Progenitor cell of endocrine pancreas (in vitro differentiated cells): ENCODE results near the gene SPEM2. TPM values are rescaled to one million over a fixed set of nuclear protein-coding genes. Genes with fewer than 3 reads are reported as not detected.

Experiments
- DNase-seq: peaks from one replicate; pipeline ENCODE4 v3.0.0; 2021; ENCODE audit warnings: low spot score; ENCODE audit not compliant: unreplicated experiment
- H3K27ac Mint-ChIP-seq: 2 replicates; pipeline ENCODE4 v1.8.0; 2021; ENCODE audit warnings: mild to moderate bottlenecking, moderate library complexity, mixed read lengths
- H3K27me3 Mint-ChIP-seq: 2 replicates; pipeline ENCODE4 v1.8.0; 2021; ENCODE audit warnings: mixed read lengths
- H3K36me3 Mint-ChIP-seq: 2 replicates; pipeline ENCODE4 v1.8.0; 2022; ENCODE audit warnings: mixed read lengths; ENCODE audit not compliant: insufficient read depth
- H3K4me1 Mint-ChIP-seq: 2 replicates; pipeline ENCODE4 v1.8.0; 2021; ENCODE audit warnings: low read depth, mixed read lengths
- H3K4me3 Mint-ChIP-seq: 2 replicates; pipeline ENCODE4 v1.8.0; 2021; ENCODE audit warnings: low read depth, mild to moderate bottlenecking, moderate library complexity, mixed read lengths
- H3K9me3 Mint-ChIP-seq: 2 replicates; pipeline ENCODE4 v1.8.0; 2021; ENCODE audit warnings: low read depth, mixed read lengths
- total RNA-seq: library from RNA; stranded (reverse); gene quantifications from 2 replicates; pipeline ENCODE4 v1.2.1, GENCODE V29; 2021
- TF ChIP-seq, protein P1 (sequence below): fragments of 200-600 bp; sonication (generic); IDR thresholded peaks from one replicate; pipeline ENCODE4 v1.5.0; 2021; ENCODE audit warnings: antibody characterized with exemption, mild to moderate bottlenecking; ENCODE audit not compliant: unreplicated experiment

SPEM2 gene
- total RNA-seq, 1 donor from 2014 or later, result not detected

DNA sequence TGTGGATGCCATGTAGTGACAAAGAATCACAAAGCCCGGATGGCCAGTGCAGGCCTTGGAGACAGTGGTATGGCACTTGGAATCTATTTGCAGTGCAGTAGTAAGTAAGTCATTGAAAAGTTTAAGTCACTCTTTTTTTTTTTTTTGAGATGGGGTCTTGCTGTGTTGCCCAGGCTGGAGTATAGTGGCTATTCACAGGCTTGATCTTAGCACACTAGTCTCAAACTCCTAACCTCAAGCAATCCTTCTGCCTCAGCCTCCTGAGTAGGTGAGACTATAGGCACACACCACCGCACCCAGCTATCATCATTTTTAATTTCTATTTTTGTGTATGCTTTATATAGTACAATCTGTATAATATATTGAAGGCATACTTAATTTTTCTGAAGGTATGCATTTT, 26.8 kb upstream of the SPEM2 start:
- H3K9me3 Mint-ChIP-seq, result no peaks in the 10 kb centered on the region
- H3K27ac Mint-ChIP-seq, result no peak overlapping the region
- no peak for DNase-seq
- TF ChIP-seq, protein P1, sequence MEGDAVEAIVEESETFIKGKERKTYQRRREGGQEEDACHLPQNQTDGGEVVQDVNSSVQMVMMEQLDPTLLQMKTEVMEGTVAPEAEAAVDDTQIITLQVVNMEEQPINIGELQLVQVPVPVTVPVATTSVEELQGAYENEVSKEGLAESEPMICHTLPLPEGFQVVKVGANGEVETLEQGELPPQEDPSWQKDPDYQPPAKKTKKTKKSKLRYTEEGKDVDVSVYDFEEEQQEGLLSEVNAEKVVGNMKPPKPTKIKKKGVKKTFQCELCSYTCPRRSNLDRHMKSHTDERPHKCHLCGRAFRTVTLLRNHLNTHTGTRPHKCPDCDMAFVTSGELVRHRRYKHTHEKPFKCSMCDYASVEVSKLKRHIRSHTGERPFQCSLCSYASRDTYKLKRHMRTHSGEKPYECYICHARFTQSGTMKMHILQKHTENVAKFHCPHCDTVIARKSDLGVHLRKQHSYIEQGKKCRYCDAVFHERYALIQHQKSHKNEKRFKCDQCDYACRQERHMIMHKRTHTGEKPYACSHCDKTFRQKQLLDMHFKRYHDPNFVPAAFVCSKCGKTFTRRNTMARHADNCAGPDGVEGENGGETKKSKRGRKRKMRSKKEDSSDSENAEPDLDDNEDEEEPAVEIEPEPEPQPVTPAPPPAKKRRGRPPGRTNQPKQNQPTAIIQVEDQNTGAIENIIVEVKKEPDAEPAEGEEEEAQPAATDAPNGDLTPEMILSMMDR, result no peak
- H3K4me1 Mint-ChIP-seq, result peaks cover 11% of the 10 kb centered on the region
- H3K27me3 Mint-ChIP-seq, result no peaks in the 10 kb centered on the region
- peaks cover 3% of the 10 kb centered on the region for H3K36me3 Mint-ChIP-seq
- H3K4me3 Mint-ChIP-seq, result no peak overlapping the region

DNA sequence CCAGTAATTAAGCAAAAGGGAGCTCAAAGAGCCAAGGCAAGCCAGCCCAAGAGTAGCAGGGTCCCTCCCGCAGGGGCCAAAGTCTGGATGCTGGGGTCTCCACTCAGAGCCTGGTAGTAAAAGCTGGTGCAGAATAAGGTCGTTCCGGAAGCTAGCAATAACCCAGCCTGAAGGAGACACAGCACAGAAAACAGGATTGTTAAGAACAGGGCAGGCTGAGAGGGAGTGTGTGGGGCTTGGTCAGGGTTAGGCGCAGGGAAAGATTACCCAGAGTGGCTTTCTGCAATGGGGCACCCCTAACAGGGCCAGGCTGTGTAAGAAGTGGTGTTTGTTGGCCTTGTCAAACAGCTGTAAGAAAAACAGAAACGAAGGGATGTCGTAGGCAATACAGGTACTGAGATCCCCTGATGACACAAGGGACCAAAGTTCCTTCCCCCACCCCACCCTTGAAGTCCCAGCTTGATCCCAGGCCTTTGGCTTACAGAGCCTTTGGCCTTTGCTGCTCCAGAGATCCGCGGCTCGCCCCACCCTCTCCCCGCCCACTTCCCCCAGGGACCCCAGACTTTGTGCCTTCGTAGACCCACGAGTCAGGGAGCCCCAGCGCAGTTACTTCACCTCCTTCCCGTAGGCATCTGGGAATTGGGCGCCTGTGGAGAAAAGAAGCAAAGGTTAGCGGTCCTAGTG, 22.2 kb upstream of the SPEM2 start:
- no peak for DNase-seq
- Mint-ChIP-seq H3K27me3 (peaks cover 17% of the 10 kb centered on the region), H3K27ac (peak overlapping the region; percentile 97), H3K4me1 (peaks cover 12% of the 10 kb centered on the region), H3K9me3 (no peaks in the 10 kb centered on the region), H3K4me3 (peak overlapping the region; percentile 83), H3K36me3 (peaks cover 3% of the 10 kb centered on the region)
- TF ChIP-seq, protein P1, result no peak

DNA sequence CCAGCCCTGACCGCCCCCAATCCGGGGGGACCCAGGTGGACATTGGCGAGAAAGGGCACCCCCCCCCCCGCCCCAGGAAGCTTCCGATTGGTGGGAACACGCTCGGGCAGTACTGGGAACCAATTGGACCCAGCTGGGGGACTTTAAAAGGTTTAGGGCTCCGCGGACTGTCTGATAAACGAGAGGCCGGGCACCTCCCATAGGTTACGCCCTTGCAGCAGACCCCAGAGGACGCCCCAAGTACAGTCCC, 21.8 kb upstream of the SPEM2 start:
- peak overlapping the region; percentile 83 for H3K4me3 Mint-ChIP-seq
- no peaks in the 10 kb centered on the region for H3K9me3 Mint-ChIP-seq
- peaks cover 12% of the 10 kb centered on the region for H3K4me1 Mint-ChIP-seq
- H3K27ac Mint-ChIP-seq, result peak overlapping the region; percentile 97
- TF ChIP-seq, protein P1, result no peak
- DNase-seq, result no peak
- peaks cover 17% of the 10 kb centered on the region for H3K27me3 Mint-ChIP-seq
- peaks cover 3% of the 10 kb centered on the region for H3K36me3 Mint-ChIP-seq

DNA sequence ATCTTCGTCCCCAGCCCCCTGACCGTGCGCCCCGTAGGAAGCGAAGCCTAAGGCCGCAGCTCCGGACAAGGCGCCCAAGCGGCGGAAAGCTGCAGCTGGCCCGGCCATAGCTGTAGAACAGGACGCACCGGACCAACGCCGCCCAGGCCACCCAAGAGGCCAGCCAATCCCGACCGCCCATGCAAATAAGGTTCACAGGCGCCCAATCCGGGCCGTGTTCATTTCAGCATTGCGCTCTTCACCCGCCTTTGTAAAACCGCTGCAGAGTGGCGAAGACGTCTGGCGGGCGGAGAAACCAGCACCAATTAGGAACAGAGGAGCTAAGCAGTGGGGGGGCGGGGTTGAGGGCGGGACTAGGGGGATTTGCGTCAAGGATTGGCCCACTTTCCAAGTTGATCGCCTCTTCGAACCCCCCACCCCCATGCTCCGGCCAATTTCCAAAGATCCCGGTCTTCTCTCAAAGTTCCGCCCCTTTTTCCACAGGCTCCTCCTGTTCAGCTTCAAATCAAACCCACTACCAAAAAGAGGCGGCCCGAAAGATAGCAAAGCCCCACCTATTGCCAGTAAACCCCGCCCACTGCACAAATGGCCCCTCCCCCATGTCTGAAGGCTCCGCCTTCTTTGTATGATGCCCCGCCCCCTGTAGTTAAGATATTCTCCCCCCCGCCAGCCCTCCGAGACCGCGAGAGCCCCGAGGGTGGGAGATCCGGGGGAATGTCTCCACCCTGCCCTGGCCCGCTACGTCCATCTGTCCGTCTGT, 21.3 kb upstream of the SPEM2 start, which contains the start of gene TMEM256:
Gene TMEM256, minus strand, starts transcription at position 121 of the 760 bp plus-strand sequence. Its CDS starts 13 bp downstream, at position 108.
- Mint-ChIP-seq H3K36me3 (peaks cover 5% of the 10 kb centered on the region), H3K9me3 (no peaks in the 10 kb centered on the region), H3K4me1 (peaks cover 12% of the 10 kb centered on the region), H3K27ac (peak within 1 kb of the TSS; percentile 97), H3K4me3 (peak within 1 kb of the TSS; percentile 83), H3K27me3 (peaks cover 19% of the 10 kb centered on the region)
- TF ChIP-seq, protein P1, result peak; percentile 20
- DNase-seq, result peak; percentile 95

DNA sequence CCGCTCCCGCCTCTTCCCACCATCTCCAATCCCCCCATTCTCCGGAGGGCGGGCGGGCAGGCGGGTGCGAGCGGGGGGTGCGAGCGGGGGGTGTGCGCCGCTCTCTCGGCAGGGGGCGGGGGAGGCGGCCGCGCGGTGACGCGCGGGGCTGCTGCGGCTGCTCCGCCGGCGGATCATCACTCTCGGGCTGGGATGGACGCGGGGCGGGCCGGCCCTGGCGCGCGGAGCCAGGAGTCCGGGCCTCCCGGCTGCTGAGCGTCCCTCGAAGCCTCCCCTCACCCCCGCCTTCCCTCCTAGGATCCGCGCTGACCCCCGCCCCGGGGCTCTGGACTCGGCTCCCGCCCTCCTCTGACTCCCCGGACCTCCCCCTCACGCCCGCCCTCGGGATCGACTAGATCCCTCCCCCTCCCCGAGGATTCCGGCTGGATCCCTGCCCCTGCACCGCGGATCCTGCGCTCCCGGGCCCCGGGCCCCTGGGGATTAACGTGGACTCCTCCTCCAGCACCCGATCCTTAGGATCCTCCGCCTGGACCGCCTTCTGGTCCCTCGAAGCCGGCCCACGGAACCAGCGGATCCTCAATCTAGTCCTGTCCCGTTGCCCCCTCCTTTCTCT, 20.6 kb upstream of the SPEM2 start:
- Mint-ChIP-seq H3K27me3 (peaks cover 26% of the 10 kb centered on the region), H3K27ac (peak overlapping the region; percentile 97), H3K4me3 (peak overlapping the region; percentile 83), H3K36me3 (peaks cover 11% of the 10 kb centered on the region), H3K9me3 (no peaks in the 10 kb centered on the region), H3K4me1 (peaks cover 12% of the 10 kb centered on the region)
- TF ChIP-seq, protein P1, result no peak
- DNase-seq, result no peak
